NT2/D1 (cell line): ENCODE data around the gene BCL7A.

Experiments used
- SUZ12 ChIP-seq: IDR thresholded peaks from 2 replicates; pipeline ENCODE4 v1.6.1; 2011; ENCODE audit not compliant: insufficient read length, insufficient read depth; ENCODE audit errors: extremely low read depth
- YY1 ChIP-seq: IDR thresholded peaks from 2 replicates; pipeline ENCODE4 v1.6.1; 2011; ENCODE audit not compliant: insufficient read length, insufficient read depth
- ZNF274 ChIP-seq: IDR thresholded peaks from 2 replicates; pipeline ENCODE4 v1.6.1; 2011; ENCODE audit warnings: mild to moderate bottlenecking, low read depth, low read length

GRCh38 chr12:122021193-122021821, 377 bp upstream of the BCL7A start:
- TF ChIP-seq SUZ12 (no peak), YY1 (no peak), ZNF274 (no peak)
